ENCODE data around the gene SEC63. TPM values are rescaled to one million over a fixed set of nuclear protein-coding genes. Genes with fewer than 3 reads are reported as not detected.
A peak's percentile ranks its signal among the peaks of the same experiment; 100 is the strongest.
"Not testable (repeated sequence)": the region's sequence is repeated elsewhere in the genome, so short reads cannot be mapped to it uniquely, and the experiment has no call there.

The SEC63 gene
- total RNA-seq, 2 donors from 2014 or later = 65.3 to 84.3 TPM

DNA sequence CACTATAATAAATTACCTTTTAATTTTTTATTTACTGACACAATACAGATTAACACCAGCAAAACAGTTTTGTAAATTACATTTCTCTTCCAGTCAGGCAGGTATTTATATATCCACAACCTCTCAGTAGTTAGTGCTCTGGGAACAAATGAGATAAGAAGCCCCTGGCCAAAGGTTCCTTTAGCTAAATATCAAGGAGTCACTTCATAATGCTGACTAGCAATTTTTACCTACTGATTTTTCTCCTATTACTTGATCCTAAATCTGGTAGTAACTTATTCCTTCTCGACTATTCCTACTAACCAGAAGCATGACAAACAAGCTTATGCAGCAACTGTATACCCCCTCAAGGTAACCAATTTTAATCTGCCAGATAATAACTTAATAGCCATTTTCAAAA is 46.3 kb downstream of the SEC63 start:
- intact Hi-C loops (cut with DNase I) = no loop called here
- TF ChIP-seq, protein P1, sequence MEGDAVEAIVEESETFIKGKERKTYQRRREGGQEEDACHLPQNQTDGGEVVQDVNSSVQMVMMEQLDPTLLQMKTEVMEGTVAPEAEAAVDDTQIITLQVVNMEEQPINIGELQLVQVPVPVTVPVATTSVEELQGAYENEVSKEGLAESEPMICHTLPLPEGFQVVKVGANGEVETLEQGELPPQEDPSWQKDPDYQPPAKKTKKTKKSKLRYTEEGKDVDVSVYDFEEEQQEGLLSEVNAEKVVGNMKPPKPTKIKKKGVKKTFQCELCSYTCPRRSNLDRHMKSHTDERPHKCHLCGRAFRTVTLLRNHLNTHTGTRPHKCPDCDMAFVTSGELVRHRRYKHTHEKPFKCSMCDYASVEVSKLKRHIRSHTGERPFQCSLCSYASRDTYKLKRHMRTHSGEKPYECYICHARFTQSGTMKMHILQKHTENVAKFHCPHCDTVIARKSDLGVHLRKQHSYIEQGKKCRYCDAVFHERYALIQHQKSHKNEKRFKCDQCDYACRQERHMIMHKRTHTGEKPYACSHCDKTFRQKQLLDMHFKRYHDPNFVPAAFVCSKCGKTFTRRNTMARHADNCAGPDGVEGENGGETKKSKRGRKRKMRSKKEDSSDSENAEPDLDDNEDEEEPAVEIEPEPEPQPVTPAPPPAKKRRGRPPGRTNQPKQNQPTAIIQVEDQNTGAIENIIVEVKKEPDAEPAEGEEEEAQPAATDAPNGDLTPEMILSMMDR (IDR thresholded peaks at IDR 0.05) = no peak
- no peaks in the 10 kb centered on the region for H3K9me3 ChIP-seq
- no peak overlapping the region for H3K27ac ChIP-seq
- no peak overlapping the region for H3K9ac ChIP-seq (ENCODE audit: low read depth in 2 of 2, low read length in 2 of 2)
- no peaks in the 10 kb centered on the region for H3K27me3 ChIP-seq
- H3K4me3 ChIP-seq = no peak overlapping the region
- no peaks in the 10 kb centered on the region for H3K4me1 ChIP-seq
- DNase-seq = no peak
- no peaks in the 10 kb centered on the region for H3K36me3 ChIP-seq

DNA sequence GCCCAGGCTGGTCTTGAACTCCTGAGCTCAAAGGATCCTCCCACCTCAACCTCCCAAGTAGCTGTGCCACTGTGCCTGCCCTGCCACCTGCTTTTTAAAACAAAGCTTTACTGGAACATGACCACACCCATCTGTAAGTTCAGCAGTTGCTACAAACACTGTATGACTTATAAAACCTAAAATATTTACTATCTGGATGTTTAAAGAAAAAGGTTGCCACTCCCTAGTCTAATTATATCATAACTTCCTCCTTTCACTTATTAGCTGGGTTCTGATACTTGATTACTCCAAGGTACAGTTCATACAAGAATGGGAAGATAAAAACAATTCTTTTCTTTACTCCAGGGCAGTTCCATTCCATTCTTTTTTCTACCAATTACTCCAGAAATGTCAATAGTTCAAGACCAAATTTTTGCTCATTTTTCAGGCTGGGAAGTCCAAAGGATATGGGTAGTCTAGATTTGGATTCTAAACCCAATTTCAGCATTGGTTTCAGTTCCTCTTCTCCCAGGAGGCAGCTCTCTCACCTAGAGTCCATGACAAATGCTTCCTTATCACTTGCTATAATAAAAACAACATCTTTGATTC is 63.1 kb downstream of the SEC63 start:
- TF ChIP-seq, protein P1 (IDR thresholded peaks at IDR 0.05) = no peak
- Histone ChIP-seq H3K4me1 (peaks cover 5% of the 10 kb centered on the region), H3K27ac (peak overlapping the region; percentile 75), H3K27me3 (no peaks in the 10 kb centered on the region), H3K36me3 (peaks cover 6% of the 10 kb centered on the region), H3K9me3 (no peaks in the 10 kb centered on the region), H3K4me3 (no peak overlapping the region), H3K9ac (ENCODE audit: low read depth in 2 of 2, low read length in 2 of 2) (no peak overlapping the region)
- intact Hi-C loops (cut with DNase I) = no loop called here
- peak; percentile 64 for DNase-seq

DNA sequence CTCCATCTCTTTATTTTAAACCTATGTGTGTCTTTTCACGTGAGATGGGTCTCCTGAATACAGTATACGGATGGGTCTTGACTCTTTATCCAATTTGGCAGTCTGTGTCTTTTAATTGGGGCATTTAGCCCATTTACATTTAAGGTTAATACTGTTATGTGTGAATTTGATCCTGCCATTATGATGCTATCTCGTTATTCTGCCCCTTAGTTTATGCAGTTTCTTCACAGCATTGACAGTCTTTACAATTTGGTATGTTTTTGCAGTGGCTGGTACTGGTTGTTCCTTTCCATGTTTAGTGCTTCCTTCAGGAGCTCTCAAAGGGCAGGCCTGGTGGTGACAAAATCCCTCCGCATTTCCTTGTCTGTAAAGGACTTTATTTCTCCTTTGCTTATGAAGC is 67.6 kb downstream of the SEC63 start:
- H3K27me3 ChIP-seq; H3K4me1 ChIP-seq; H3K4me3 ChIP-seq; DNase-seq; H3K9me3 ChIP-seq; H3K9ac ChIP-seq (ENCODE audit: low read depth in 2 of 2, low read length in 2 of 2); intact Hi-C loops (cut with DNase I); H3K27ac ChIP-seq; H3K36me3 ChIP-seq: not testable (repeated sequence)

DNA sequence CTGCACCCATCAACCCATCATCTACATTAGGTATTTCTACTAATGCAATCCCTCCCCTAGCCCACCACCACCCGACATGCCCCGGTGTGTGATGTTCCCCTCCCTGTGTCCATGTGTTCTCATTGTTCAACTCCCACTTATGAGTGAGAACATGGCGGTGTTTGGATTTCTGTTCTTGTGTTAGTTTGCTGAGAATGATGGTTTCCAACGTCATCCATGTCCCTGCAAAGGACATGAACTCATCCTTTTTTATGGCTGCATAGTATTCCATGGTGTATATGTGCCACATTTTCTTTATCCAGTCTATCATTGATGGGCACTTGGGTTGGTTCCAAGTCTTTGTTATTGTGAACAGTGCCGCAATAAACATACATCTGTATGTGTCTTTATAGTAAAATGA is 72.1 kb downstream of the SEC63 start:
- H3K27me3 ChIP-seq; H3K27ac ChIP-seq; H3K4me1 ChIP-seq; H3K36me3 ChIP-seq; H3K4me3 ChIP-seq; intact Hi-C loops (cut with DNase I); H3K9ac ChIP-seq (ENCODE audit: low read depth in 2 of 2, low read length in 2 of 2); DNase-seq; H3K9me3 ChIP-seq: not testable (repeated sequence)

DNA sequence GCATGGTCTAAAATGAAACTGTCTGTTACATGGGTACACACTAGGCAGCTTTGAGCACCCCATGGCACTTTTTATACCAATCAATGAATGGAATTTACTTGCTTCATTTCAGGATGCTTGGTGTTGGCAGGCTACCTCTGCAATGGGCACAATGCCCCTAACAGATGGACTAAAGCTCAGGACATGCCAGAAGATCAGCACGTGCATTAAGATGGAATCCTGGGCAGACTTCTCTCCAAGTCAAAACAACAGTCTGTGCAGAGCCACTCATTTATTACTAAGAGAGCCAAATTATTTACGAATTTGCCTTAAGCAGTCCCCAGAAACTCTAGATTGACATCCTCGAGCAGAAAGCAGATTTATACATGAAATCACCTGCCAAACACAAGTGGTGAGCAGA is 78.1 kb downstream of the SEC63 start:
- DNase-seq = no peak
- intact Hi-C loops (cut with DNase I) = no loop called here
- TF ChIP-seq, protein P1 (IDR thresholded peaks at IDR 0.05) = no peak
- Histone ChIP-seq H3K4me1 (no peaks in the 10 kb centered on the region), H3K4me3 (no peak overlapping the region), H3K27me3 (no peaks in the 10 kb centered on the region), H3K27ac (no peak overlapping the region), H3K9me3 (no peaks in the 10 kb centered on the region), H3K36me3 (peaks cover 10% of the 10 kb centered on the region), H3K9ac (ENCODE audit: low read depth in 2 of 2, low read length in 2 of 2) (no peak overlapping the region)

DNA sequence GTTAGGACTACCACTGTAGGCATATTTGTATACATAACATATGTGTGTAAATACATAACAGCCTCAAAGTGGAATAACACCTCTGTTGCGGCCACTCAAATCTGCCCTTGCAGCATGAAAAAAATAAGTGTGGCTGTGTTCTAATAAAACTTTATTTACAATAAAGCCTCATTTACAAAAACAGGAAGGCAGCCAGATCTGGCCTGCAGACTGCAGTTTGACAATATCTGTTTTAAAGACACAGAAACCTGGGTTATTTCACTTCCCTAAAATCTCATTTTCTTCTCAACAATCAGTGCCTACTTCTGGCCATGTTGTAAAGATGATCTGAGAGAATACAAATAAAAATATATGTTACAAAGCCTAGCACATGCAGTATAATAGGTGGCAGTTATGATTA is 80.0 kb downstream of the SEC63 start:
- TF ChIP-seq, protein P1 (IDR thresholded peaks at IDR 0.05) = no peak
- intact Hi-C loops (cut with DNase I) = no loop called here
- no peak overlapping the region for H3K4me3 ChIP-seq
- no peaks in the 10 kb centered on the region for H3K9me3 ChIP-seq
- DNase-seq = no peak
- no peaks in the 10 kb centered on the region for H3K4me1 ChIP-seq
- no peak overlapping the region for H3K9ac ChIP-seq (ENCODE audit: low read depth in 2 of 2, low read length in 2 of 2)
- no peak overlapping the region for H3K27ac ChIP-seq
- H3K27me3 ChIP-seq = no peaks in the 10 kb centered on the region
- H3K36me3 ChIP-seq = peaks cover 10% of the 10 kb centered on the region
